ENCODE results near the gene OR1G1. TPM values are rescaled to one million over a fixed set of nuclear protein-coding genes. Genes with fewer than 3 reads are reported as not detected.

OR1G1 gene
- total RNA-seq, 2 donors from 2014 or later = not detected

DNA sequence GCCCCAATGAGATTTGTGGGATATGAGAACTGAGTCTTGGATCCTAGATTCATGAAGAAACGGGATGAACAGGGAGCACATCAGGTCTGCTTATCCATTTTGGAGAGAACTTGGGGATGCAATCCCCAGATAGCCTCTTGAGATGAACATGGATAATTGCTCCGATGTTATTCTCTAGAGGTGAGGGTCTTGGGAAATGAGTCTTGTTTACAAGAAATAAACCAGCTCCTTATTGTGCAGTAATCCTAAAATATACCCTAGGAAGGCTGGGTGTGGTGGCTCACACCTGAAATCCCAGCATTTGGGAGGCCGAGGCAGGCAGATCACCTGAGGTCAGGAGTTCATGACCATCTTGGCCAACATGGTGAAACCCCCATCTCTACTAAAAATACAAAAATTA, 23.0 kb downstream of the OR1G1 start, which contains the start of gene OR1D2:
OR1D2 (minus strand) TSS at position 101 of the 400 bp plus-strand sequence. CDS start 11,426 bp downstream, outside the sequence.
- Mint-ChIP-seq H3K4me1 (no peaks in the 10 kb centered on the region), H3K9me3 (peaks cover 79% of the 10 kb centered on the region), H3K4me3 (no peak within 1 kb of the TSS), H3K27ac (no peak within 1 kb of the TSS), H3K27me3 (ENCODE audit: insufficient read depth) (no peaks in the 10 kb centered on the region), H3K36me3 (ENCODE audit: low read depth) (no peaks in the 10 kb centered on the region)
- Histone ChIP-seq H3K27ac (ENCODE audit: low read depth, low read length) (no peak within 1 kb of the TSS), H3K9me3 (ENCODE audit: control insufficient read depth, low read length) (peaks cover 29% of the 10 kb centered on the region), H3K4me3 (ENCODE audit: low read length) (no peak within 1 kb of the TSS), H3K36me3 (ENCODE audit: control insufficient read depth, insufficient read depth, low read length) (no peaks in the 10 kb centered on the region), H3K27me3 (ENCODE audit: control insufficient read depth, insufficient read depth, low read length, poor library complexity, severe bottlenecking) (no peaks in the 10 kb centered on the region), H3K4me1 (ENCODE audit: control insufficient read depth, insufficient read depth, low read length) (no peaks in the 10 kb centered on the region), H3K9ac (ENCODE audit: extremely low read depth, low read length, poor library complexity, severe bottlenecking) (no peak within 1 kb of the TSS)
- WGBS, 2 experiments (ENCODE audit: insufficient coverage in 1 of 2, insufficient read length in 1 of 2) = 70 to 71% methylated on average over 3 of the region's 3 CpGs
- no peak for DNase-seq
- TF ChIP-seq, protein P1, sequence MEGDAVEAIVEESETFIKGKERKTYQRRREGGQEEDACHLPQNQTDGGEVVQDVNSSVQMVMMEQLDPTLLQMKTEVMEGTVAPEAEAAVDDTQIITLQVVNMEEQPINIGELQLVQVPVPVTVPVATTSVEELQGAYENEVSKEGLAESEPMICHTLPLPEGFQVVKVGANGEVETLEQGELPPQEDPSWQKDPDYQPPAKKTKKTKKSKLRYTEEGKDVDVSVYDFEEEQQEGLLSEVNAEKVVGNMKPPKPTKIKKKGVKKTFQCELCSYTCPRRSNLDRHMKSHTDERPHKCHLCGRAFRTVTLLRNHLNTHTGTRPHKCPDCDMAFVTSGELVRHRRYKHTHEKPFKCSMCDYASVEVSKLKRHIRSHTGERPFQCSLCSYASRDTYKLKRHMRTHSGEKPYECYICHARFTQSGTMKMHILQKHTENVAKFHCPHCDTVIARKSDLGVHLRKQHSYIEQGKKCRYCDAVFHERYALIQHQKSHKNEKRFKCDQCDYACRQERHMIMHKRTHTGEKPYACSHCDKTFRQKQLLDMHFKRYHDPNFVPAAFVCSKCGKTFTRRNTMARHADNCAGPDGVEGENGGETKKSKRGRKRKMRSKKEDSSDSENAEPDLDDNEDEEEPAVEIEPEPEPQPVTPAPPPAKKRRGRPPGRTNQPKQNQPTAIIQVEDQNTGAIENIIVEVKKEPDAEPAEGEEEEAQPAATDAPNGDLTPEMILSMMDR (conservative IDR thresholded peaks at IDR 0.05) = no peak

Other genes starting within 250 kb of the OR1G1 start
- not detected for gene OR1D5, start 63.9 kb downstream of the OR1G1 start, total RNA-seq
- not detected for gene OR1D2, start 23.1 kb downstream of the OR1G1 start, total RNA-seq
- not detected for gene OR1A2, start 70.0 kb upstream of the OR1G1 start, total RNA-seq
- not detected for gene OR1A1, start 80.1 kb upstream of the OR1G1 start, total RNA-seq
- gene OR3A1, start 170.8 kb upstream of the OR1G1 start, total RNA-seq = not detected